ENCODE results near the gene PHOX2B.

PHOX2B gene

DNA sequence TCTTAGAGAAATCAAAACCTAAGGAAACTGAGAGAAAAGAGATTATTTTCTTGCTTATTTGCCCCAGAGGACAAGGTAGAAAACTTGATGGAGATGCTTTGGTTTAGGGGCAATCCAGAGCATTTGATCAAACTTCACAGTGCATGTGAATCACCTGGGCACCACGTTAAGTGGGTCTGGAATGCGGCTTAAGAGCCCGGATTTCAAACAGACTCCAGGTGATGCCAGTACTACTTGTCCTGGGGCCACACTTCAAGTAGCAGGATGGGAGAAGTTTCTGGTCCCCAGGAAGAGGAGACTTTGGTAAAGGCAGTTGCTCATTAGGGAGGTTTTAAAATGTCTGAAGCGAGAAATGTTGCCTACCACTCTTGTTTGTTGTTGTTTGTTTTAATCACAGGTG, 51.8 kb downstream of the PHOX2B start:
- Histone ChIP-seq H3K36me3 (peaks cover 5% of the 10 kb centered on the region), H3K27me3 (ENCODE audit: insufficient read depth, low read depth, severe bottlenecking) (no peaks in the 10 kb centered on the region), H3K27ac (no peak overlapping the region), H3K9me3 (ENCODE audit: severe bottlenecking) (no peaks in the 10 kb centered on the region), H3K4me3 (ENCODE audit: low read depth, low read length) (no peak overlapping the region)
- no peak for DNase-seq
- TF ChIP-seq CTCF (IDR thresholded peaks at IDR 0.05; ENCODE audit: low read depth, low read length): no peak

DNA sequence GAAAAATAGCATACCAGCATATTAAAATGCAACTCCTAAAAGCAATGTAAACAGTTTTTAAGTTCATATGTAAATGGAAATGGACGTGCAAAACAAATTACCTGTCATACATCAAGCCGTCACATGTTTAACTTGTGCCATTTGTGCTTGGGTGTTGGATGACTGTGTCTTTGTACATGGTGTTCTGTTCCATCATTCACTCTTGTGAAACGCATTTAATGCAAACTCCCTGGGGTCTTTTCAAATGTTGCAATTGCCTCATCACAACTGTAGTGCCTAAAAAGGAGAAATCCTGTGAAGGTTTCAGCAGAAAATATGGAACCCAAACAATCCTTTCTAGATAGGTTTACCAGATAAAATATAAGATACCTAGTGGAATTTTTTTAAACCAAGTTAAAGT, 52.4 kb downstream of the PHOX2B start:
- H3K4me3 ChIP-seq (ENCODE audit: low read depth, low read length): no peak overlapping the region
- H3K9me3 ChIP-seq (ENCODE audit: severe bottlenecking): no peaks in the 10 kb centered on the region
- DNase-seq: no peak
- no peaks in the 10 kb centered on the region for H3K27me3 ChIP-seq (ENCODE audit: insufficient read depth, low read depth, severe bottlenecking)
- TF ChIP-seq CTCF (IDR thresholded peaks at IDR 0.05; ENCODE audit: low read depth, low read length): no peak
- H3K36me3 ChIP-seq: peaks cover 7% of the 10 kb centered on the region
- H3K27ac ChIP-seq: no peak overlapping the region

Data from WERI-Rb-1 (cell line).